GM23248 (cell line): ENCODE data around the gene PDE2A.

Source experiments
- EZH2 ChIP-seq: fragments of 200-600 bp; sonication (generic); IDR thresholded peaks from 2 replicates; pipeline ENCODE4 v1.6.1; 2018; ENCODE audit warnings: antibody characterized with exemption, mild to moderate bottlenecking; ENCODE audit not compliant: insufficient read depth, poor library complexity, severe bottlenecking
- EZH2phosphoT487 ChIP-seq: fragments of 200-600 bp; sonication (generic); IDR thresholded peaks from 2 replicates; pipeline ENCODE4 v1.6.1; 2018; ENCODE audit warnings: antibody characterized with exemption, moderate library complexity, mild to moderate bottlenecking, low read depth; ENCODE audit not compliant: insufficient read depth

GRCh38 chr11:72543849-72544542, 130.2 kb downstream of the PDE2A start:
- TF ChIP-seq EZH2 = no peak
- TF ChIP-seq EZH2phosphoT487 = no peak
